GM23338 (cell line): ENCODE data around the gene DCT. TPM values are rescaled to one million over a fixed set of nuclear protein-coding genes. Genes with fewer than 3 reads are reported as not detected.
"Not testable (repeated sequence)": the region's sequence is repeated elsewhere in the genome, so short reads cannot be mapped to it uniquely, and the experiment has no call there.

Source experiments
- ATAC-seq: fragments of 200-7000 bp; cut with Tn5 transposase; 3 replicates; pipeline ENCODE4 v1.9.1; 2020
- DNase-seq: peaks from one replicate; pipeline ENCODE4 v3.0.0-alpha.2; 2015; ENCODE audit warnings: low spot score
- H2AFZ ChIP-seq: fragments of 200-600 bp; sonication (generic); 2 replicates; pipeline ENCODE4 v1.8.0; 2016; ENCODE audit warnings: antibody characterized with exemption, mild to moderate bottlenecking, moderate library complexity
- H3F3A ChIP-seq: fragments of 200-600 bp; sonication (generic); replicated peaks from 2 replicates; pipeline ENCODE4 v1.8.0; 2017; ENCODE audit warnings: antibody characterized with exemption, mixed run types, low read depth
- H3K27ac ChIP-seq: fragments of 200-600 bp; sonication (generic); 2 replicates; pipeline ENCODE4 v1.6.1; 2016; ENCODE audit warnings: low read depth
- H3K27me3 ChIP-seq: fragments of 200-600 bp; sonication (generic); 2 replicates; pipeline ENCODE4 v1.8.0; 2016; ENCODE audit warnings: mild to moderate bottlenecking, mixed run types, moderate library complexity; ENCODE audit not compliant: insufficient read depth
- H3K36me3 ChIP-seq: fragments of 200-600 bp; sonication (generic); 2 replicates; pipeline ENCODE4 v1.8.0; 2016; ENCODE audit warnings: mild to moderate bottlenecking; ENCODE audit not compliant: insufficient read depth
- H3K4me1 ChIP-seq: fragments of 200-600 bp; sonication (generic); 2 replicates; pipeline ENCODE4 v1.8.0; 2016; ENCODE audit warnings: mild to moderate bottlenecking, moderate library complexity; ENCODE audit not compliant: insufficient read depth
- H3K4me2 ChIP-seq: fragments of 200-600 bp; sonication (generic); 2 replicates; pipeline ENCODE4 v1.7.1; 2017; ENCODE audit warnings: mixed run types
- H3K4me3 ChIP-seq: fragments of 200-600 bp; sonication (generic); 2 replicates; pipeline ENCODE4 v1.6.1; 2016; ENCODE audit warnings: mixed run types
- H3K79me2 ChIP-seq: fragments of 200-600 bp; sonication (generic); replicated peaks from 2 replicates; pipeline ENCODE4 v1.8.0; 2017; ENCODE audit warnings: mild to moderate bottlenecking; ENCODE audit not compliant: insufficient read depth
- H3K9me2 ChIP-seq: fragments of 200-600 bp; sonication (generic); 2 replicates; pipeline ENCODE4 v1.8.0; 2017; ENCODE audit not compliant: insufficient read depth
- H4K20me1 ChIP-seq: fragments of 200-600 bp; sonication (generic); replicated peaks from 2 replicates; pipeline ENCODE4 v1.8.0; 2017; ENCODE audit warnings: mild to moderate bottlenecking; ENCODE audit not compliant: insufficient read depth
- H3K27ac Mint-ChIP-seq: 2 replicates; pipeline ENCODE4 v1.8.0; 2020; ENCODE audit warnings: inconsistent platforms, mild to moderate bottlenecking, moderate library complexity, mixed read lengths
- H3K27me3 Mint-ChIP-seq: 3 replicates; pipeline ENCODE4 v1.8.0; 2022; ENCODE audit warnings: low read depth, mild to moderate bottlenecking, moderate library complexity, mixed read lengths, inconsistent platforms; ENCODE audit not compliant: insufficient read depth, poor library complexity
- H3K36me3 Mint-ChIP-seq: 3 replicates; pipeline ENCODE4 v1.8.0; 2021; ENCODE audit warnings: low read depth, mild to moderate bottlenecking, inconsistent platforms, moderate library complexity, mixed read lengths
- H3K4me1 Mint-ChIP-seq: 3 replicates; pipeline ENCODE4 v1.8.0; 2020; ENCODE audit warnings: mild to moderate bottlenecking, inconsistent platforms, mixed read lengths
- H3K4me3 Mint-ChIP-seq: 3 replicates; pipeline ENCODE4 v1.8.0; 2021; ENCODE audit warnings: moderate library complexity, mild to moderate bottlenecking, inconsistent platforms, mixed read lengths
- H3K9me3 Mint-ChIP-seq: 3 replicates; pipeline ENCODE4 v1.8.0; 2020; ENCODE audit warnings: moderate library complexity, mild to moderate bottlenecking, inconsistent platforms, mixed read lengths
- CTCF ChIP-seq, 2 experiments: fragments of 200-600 bp in 1 of 2; sonication (generic) in 1 of 2; conservative IDR thresholded peaks; 2 replicates each; pipeline versions ENCODE4 v1.5.1 to v1.6.1; 2016 to 2017; ENCODE audit warnings: antibody characterized with exemption in 2 of 2, low read depth in 2 of 2, mild to moderate bottlenecking in 2 of 2, moderate library complexity in 1 of 2
- EZH2 ChIP-seq: fragments of 200-600 bp; sonication (generic); IDR thresholded peaks from one replicate; pipeline ENCODE4 v1.8.0; 2017; ENCODE audit warnings: antibody characterized with exemption, mild to moderate bottlenecking, low read depth; ENCODE audit not compliant: unreplicated experiment
- EZH2phosphoT487 ChIP-seq: fragments of 200-600 bp; sonication (generic); IDR thresholded peaks from one replicate; pipeline ENCODE4 v1.8.1; 2018; ENCODE audit warnings: antibody characterized with exemption; ENCODE audit not compliant: unreplicated experiment
- NANOG ChIP-seq: IDR thresholded peaks from 2 replicates; pipeline ENCODE4 v1.6.1; 2016; ENCODE audit warnings: antibody characterized with exemption, borderline replicate concordance
- REST ChIP-seq: IDR thresholded peaks from one replicate; pipeline ENCODE4 v1.6.1; 2018; ENCODE audit warnings: antibody characterized with exemption; ENCODE audit not compliant: unreplicated experiment
- STAT1 ChIP-seq: IDR thresholded peaks from one replicate; pipeline ENCODE4 v1.6.1; 2016; ENCODE audit warnings: antibody characterized with exemption; ENCODE audit not compliant: unreplicated experiment
- ZNF114 ChIP-seq: fragments of 250-450 bp; sonication (Bioruptor Pico); IDR thresholded peaks from 2 replicates; pipeline ENCODE4 v1.5.0; 2020; ENCODE audit warnings: mild to moderate bottlenecking, moderate library complexity
- long read RNA-seq: library from polyadenylated mRNA; unstranded; transcript quantifications from one replicate; pipeline ENCODE4 v2.0.0, GENCODE V29; 2020; ENCODE audit not compliant: unreplicated experiment
- polyA plus RNA-seq: library from polyadenylated mRNA; unstranded; fragments of >200 nt; fragmentation: Nextera tagmentation; extraction: Ambion mirVana; gene quantifications from 2 replicates; pipeline ENCODE4 v1.2.1, GENCODE V29; 2016
- total RNA-seq: library from RNA; depleted of rRNA; stranded (reverse); fragments of >200 nt; shearing (Covaris generic); gene quantifications from 2 replicates; pipeline ENCODE4 v1.2.3, GENCODE V29; 2014; rRNA removed

Gene DCT
- total RNA-seq (0.14 TPM in 1 of 2 replicates, not detected in the other), polyA plus RNA-seq (not detected in 2 replicates)
- long read RNA-seq, result 0 reads

DNA sequence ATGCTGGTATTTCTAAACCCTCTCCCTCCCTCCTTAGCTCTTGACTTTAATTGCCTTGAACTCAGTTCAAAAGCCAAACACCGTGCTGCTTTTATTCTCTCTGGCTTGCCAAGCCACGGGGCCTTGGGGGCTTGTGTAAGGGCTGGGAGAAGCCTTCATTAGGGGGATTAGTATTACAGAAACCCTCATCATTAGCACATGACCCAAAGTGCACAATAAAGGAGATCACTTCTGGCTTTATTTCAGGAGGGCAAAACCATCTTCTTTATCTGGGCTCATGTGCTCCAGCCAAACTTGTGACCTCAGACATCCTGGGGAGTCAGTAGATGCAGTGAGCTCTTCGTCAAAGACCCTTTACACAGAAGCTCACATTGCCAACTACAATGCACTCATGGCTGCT is at the start of gene DCT:
TSS of gene DCT (minus strand) at position 67 of the 400 bp plus-strand sequence. CDS start 427 bp downstream, outside the sequence.
- Histone ChIP-seq H3K4me1 (no peaks in the 10 kb centered on the region; the same call in 1 of the 2 replicates), H3K4me2 (no peak within 1 kb of the TSS), H3K79me2 (no peaks in the 10 kb centered on the region), H3F3A (no peaks in the 10 kb centered on the region), H3K36me3 (no peaks in the 10 kb centered on the region), H3K9me2 (peaks cover 5% of the 10 kb centered on the region; the same call in 1 of the 2 replicates), H3K4me3 (no peak within 1 kb of the TSS), H3K27ac (no peak within 1 kb of the TSS), H2AFZ (peak within 1 kb of the TSS; percentile 59), H3K27me3 (no peaks in the 10 kb centered on the region), H4K20me1 (no peaks in the 10 kb centered on the region)
- no peak for TF ChIP-seq EZH2phosphoT487
- no peak for TF ChIP-seq NANOG
- no peak for TF ChIP-seq STAT1
- no peak for TF ChIP-seq EZH2
- TF ChIP-seq REST, result no peak
- no peak for TF ChIP-seq ZNF114 (CRISPR knock-in tag)
- Mint-ChIP-seq H3K27ac (no peak within 1 kb of the TSS), H3K4me3 (no peak within 1 kb of the TSS), H3K9me3 (no peaks in the 10 kb centered on the region), H3K27me3 (no peaks in the 10 kb centered on the region), H3K36me3 (no peaks in the 10 kb centered on the region), H3K4me1 (no peaks in the 10 kb centered on the region; the same call in 2 of the 3 replicates)
- ATAC-seq (no peak), DNase-seq (no peak)

- not testable (repeated sequence) for H4K20me1 ChIP-seq, H3K4me3 ChIP-seq, ATAC-seq, H3K4me1 ChIP-seq, H3K27ac ChIP-seq, H3K36me3 Mint-ChIP-seq, H3K79me2 ChIP-seq, H3K4me3 Mint-ChIP-seq, H3K36me3 ChIP-seq, H2AFZ ChIP-seq, H3K27me3 ChIP-seq, H3K27ac Mint-ChIP-seq, H3K9me2 ChIP-seq, H3K4me1 Mint-ChIP-seq, H3K27me3 Mint-ChIP-seq, H3K4me2 ChIP-seq, H3F3A ChIP-seq
- peak; percentile 25 for DNase-seq
- H3K9me3 Mint-ChIP-seq, result peaks cover 15% of the 10 kb centered on the region; the same call in 2 of the 3 replicates
- 0 out of 4 replicates have a peak, but pooled peaks of 1 of the 2 experiments have one; percentile 11 for TF ChIP-seq CTCF (conservative IDR thresholded peaks at IDR 0.05; ENCODE audit: low read depth in 2 of 2)
Measured at GRCh38 chr13:94526956-94527355, 47.5 kb upstream of the DCT start.
